Endothelial cell of umbilical vein (primary cell): ENCODE measurements around the gene OSBPL10.

ENCODE experiments used
- CTCF ChIP-seq, 2 donors: IDR thresholded peaks; 1 replicate in 1 of 2; 2 replicates in 1 of 2; pipeline ENCODE4 v1.5.1; 2011; ENCODE audit warnings: low read length in 2 of 2, mild to moderate bottlenecking in 2 of 2, moderate library complexity in 2 of 2, control low read depth in 1 of 2, inconsistent platforms in 1 of 2, low read depth in 1 of 2; ENCODE audit not compliant: insufficient read depth in 1 of 2; ENCODE audit errors: extremely low read depth in 1 of 2
- EZH2 ChIP-seq: IDR thresholded peaks from 2 replicates; pipeline ENCODE4 v1.6.1; 2012; ENCODE audit warnings: borderline replicate concordance, low read depth, mild to moderate bottlenecking, moderate library complexity, low read length, inconsistent platforms; ENCODE audit not compliant: severe bottlenecking
- FOS ChIP-seq: IDR thresholded peaks from 2 replicates; pipeline ENCODE4 v1.6.1; 2011; ENCODE audit warnings: mild to moderate bottlenecking, low read length, moderate library complexity, borderline replicate concordance; ENCODE audit not compliant: insufficient read depth
- GATA2 ChIP-seq: IDR thresholded peaks from 2 replicates; pipeline ENCODE4 v1.7.0; 2011; ENCODE audit warnings: low read depth, mild to moderate bottlenecking, moderate library complexity, mixed read lengths, low read length; ENCODE audit not compliant: insufficient read length, insufficient read depth
- JUN ChIP-seq: IDR thresholded peaks from 2 replicates; pipeline ENCODE4 v1.6.1; 2011; ENCODE audit warnings: borderline replicate concordance, low read depth; ENCODE audit not compliant: insufficient read length, insufficient read depth
- POLR2A ChIP-seq: IDR thresholded peaks from 2 replicates; pipeline ENCODE4 v1.6.1; 2012; ENCODE audit warnings: low read depth, mild to moderate bottlenecking, control low read depth, low read length
- POLR2AphosphoS5 ChIP-seq: IDR thresholded peaks from 2 replicates; pipeline ENCODE4 v1.6.1; 2012; ENCODE audit warnings: low read depth, mild to moderate bottlenecking, control low read depth, low read length, moderate library complexity; ENCODE audit not compliant: insufficient read depth
- TF ChIP-seq, protein P1 (sequence below): IDR thresholded peaks from 2 replicates; pipeline ENCODE4 v1.6.1; 2011; ENCODE audit not compliant: insufficient read depth, insufficient read length

GRCh38 chr3:31819441-31819840, 161.6 kb downstream of the OSBPL10 start:
- TF ChIP-seq CTCF (IDR thresholded peaks at IDR 0.05; ENCODE audit: extremely low read depth in 1 of 2, insufficient read depth in 1 of 2, low read depth in 1 of 2, low read length in 2 of 2) (no peak), POLR2AphosphoS5 (no peak), JUN (no peak), POLR2A (no peak), GATA2 (no peak), EZH2 (no peak), FOS (no peak)
- TF ChIP-seq, protein P1, sequence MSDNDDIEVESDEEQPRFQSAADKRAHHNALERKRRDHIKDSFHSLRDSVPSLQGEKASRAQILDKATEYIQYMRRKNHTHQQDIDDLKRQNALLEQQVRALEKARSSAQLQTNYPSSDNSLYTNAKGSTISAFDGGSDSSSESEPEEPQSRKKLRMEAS, result no peak
